Keratinocyte (primary cell): Measurements from ENCODE around the gene TTLL5. TPM values are rescaled to one million over a fixed set of nuclear protein-coding genes. Genes with fewer than 3 reads are reported as not detected.

Source experiments
- DNase-seq: peaks from one replicate; pipeline ENCODE4 v3.0.0-alpha.2; 2011; ENCODE audit warnings: low read depth, missing footprints, low spot score
- FAIRE-seq: peaks from 2 replicates; lab custom pipeline; 2011; peaks lifted over from hg19 to GRCh38; lab: Jason Lieb, UNC
- H2AFZ ChIP-seq: 2 replicates; pipeline ENCODE4 v1.6.0; 2012; ENCODE audit warnings: low read length, control low read depth, inconsistent platforms; ENCODE audit not compliant: control insufficient read depth
- H3K27ac ChIP-seq: 2 replicates; pipeline ENCODE4 v1.5.1; 2011; ENCODE audit warnings: low read length; ENCODE audit not compliant: control insufficient read depth, insufficient read depth
- H3K27me3 ChIP-seq: 3 replicates; pipeline ENCODE4 v1.6.0; 2011; ENCODE audit warnings: low read length; ENCODE audit not compliant: control insufficient read depth, insufficient read depth; ENCODE audit errors: extremely low read depth
- H3K36me3 ChIP-seq, 2 experiments: 2 replicates in 1 of 2; 3 replicates in 1 of 2; pipeline ENCODE4 v1.5.1; 2011; ENCODE audit warnings: low read length in 2 of 2, mild to moderate bottlenecking in 1 of 2; ENCODE audit not compliant: control insufficient read depth in 2 of 2, insufficient read depth in 2 of 2; ENCODE audit errors: extremely low read depth in 1 of 2
- H3K4me1 ChIP-seq: 3 replicates; pipeline ENCODE4 v1.5.1; 2011; ENCODE audit warnings: low read length; ENCODE audit not compliant: control insufficient read depth, insufficient read depth; ENCODE audit errors: extremely low read depth
- H3K4me2 ChIP-seq: 3 replicates; pipeline ENCODE4 v1.6.0; 2011; ENCODE audit warnings: low read depth, low read length; ENCODE audit not compliant: control insufficient read depth, insufficient read depth; ENCODE audit errors: extremely low read depth
- H3K4me3 ChIP-seq, 3 experiments: fragments of 200-600 bp in 1 of 3; sonication (generic) in 1 of 3; 2 replicates in 2 of 3; 3 replicates in 1 of 3; pipeline ENCODE4 v1.5.1; 2011 to 2016; ENCODE audit warnings: low read length in 3 of 3, mild to moderate bottlenecking in 3 of 3, control low read depth in 2 of 3, inconsistent platforms in 1 of 3, low read depth in 1 of 3, mixed read lengths in 1 of 3, mixed run types in 1 of 3, moderate library complexity in 1 of 3; ENCODE audit not compliant: control insufficient read depth in 2 of 3, insufficient read depth in 2 of 3; ENCODE audit errors: extremely low read depth in 1 of 3
- H3K79me2 ChIP-seq: 2 replicates; pipeline ENCODE4 v1.6.0; 2012; ENCODE audit warnings: low read length; ENCODE audit not compliant: control insufficient read depth, insufficient read depth
- H3K9ac ChIP-seq: 3 replicates; pipeline ENCODE4 v1.6.0; 2011; ENCODE audit warnings: low read length; ENCODE audit not compliant: control insufficient read depth, insufficient read depth; ENCODE audit errors: extremely low read depth
- H3K9me1 ChIP-seq: 3 replicates; pipeline ENCODE4 v1.6.0; 2011; ENCODE audit warnings: low read length; ENCODE audit not compliant: control insufficient read depth, insufficient read depth; ENCODE audit errors: extremely low read depth
- H3K9me3 ChIP-seq: 2 replicates; pipeline ENCODE4 v1.5.1; 2012; ENCODE audit warnings: low read depth, low read length; ENCODE audit not compliant: control insufficient read depth
- H4K20me1 ChIP-seq: 3 replicates; pipeline ENCODE4 v1.6.0; 2011; ENCODE audit warnings: low read length; ENCODE audit not compliant: control insufficient read depth, insufficient read depth; ENCODE audit errors: extremely low read depth
- EZH2 ChIP-seq: IDR thresholded peaks from one replicate; pipeline ENCODE4 v1.6.1; 2012; ENCODE audit warnings: inconsistent platforms, mild to moderate bottlenecking, low read length, moderate library complexity
- dilution Hi-C: fragments of 300-500 bp; cut with MboI; formaldehyde crosslinking; loops from one replicate; pipeline ENCODE4 v1.7.0; 2020; ENCODE audit warnings: low sequenced_read_pairs; ENCODE audit not compliant: extremely low pct_ligation_motif_present
- polyA plus RNA-seq, 5 experiments: library from polyadenylated mRNA; depleted of rRNA in 3 of 5; stranded (reverse) in 3 of 5; stranded (forward) in 1 of 5; unstranded in 1 of 5; fragments of >200 nt; gene quantifications; 1 replicate in 1 of 5; 2 replicates in 3 of 5; 3 replicates in 1 of 5; pipeline versions ENCODE4 v1.2.1 to v1.2.3, GENCODE V29; 2011 to 2012; ENCODE audit warnings: missing spikeins in 2 of 5, low read depth in 1 of 5, low replicate concordance in 1 of 5
- TF ChIP-seq, protein P1 (sequence below), 3 experiments: IDR thresholded peaks in 1 of 3; conservative IDR thresholded peaks in 1 of 3; optimal IDR thresholded peaks in 1 of 3; 2 replicates in 2 of 3; 3 replicates in 1 of 3; pipeline versions ENCODE3 to v1.5.1; 2011; ENCODE audit warnings: low read length in 3 of 3, mild to moderate bottlenecking in 3 of 3, moderate library complexity in 2 of 3, control low read depth in 1 of 3, inconsistent platforms in 1 of 3; ENCODE audit not compliant: insufficient read depth in 2 of 3; ENCODE audit errors: extremely low read depth in 1 of 3

Gene TTLL5
- polyA plus RNA-seq, 1 donor (not counting 4 experiments of a cell fraction or from before 2014, with no cell fraction given), result 20.7 TPM

DNA sequence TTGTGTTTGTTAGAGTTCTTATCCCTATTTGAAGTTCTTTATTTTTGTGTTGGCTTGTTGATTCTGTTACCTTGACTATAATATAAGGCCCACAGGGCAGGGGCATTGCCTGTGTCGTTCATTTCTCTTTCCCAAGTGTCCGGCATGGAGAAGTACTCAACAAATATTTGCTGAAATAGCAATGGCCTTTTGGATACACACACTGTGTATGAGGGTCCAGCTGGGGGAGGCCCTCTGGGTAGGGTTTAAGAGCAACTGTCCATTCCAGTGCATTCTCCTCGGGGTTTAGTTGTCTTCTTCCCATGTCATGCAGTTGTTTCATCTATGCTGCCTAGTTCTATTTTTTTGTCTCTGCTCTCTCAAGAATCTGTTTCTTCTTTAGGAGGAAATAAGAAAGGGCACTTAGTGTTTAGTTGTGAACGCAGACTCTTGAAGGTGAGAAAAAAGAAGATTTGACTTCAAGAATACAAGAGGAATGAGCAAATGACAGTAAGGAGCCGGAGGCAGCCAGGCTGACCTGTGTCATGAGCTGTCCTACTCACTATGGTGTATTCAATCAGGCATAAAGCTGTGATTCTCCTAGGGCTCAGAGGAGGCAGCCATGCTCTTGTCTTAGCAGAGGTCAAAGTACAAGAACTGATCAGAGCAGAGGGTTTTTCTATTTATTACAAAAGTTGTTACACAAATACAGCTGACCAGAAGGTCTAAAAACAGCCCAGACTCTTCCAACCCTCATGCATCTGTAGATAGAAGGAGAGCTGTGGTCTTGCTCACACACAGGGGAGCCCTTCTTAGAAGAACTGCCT is 10.6 kb upstream of the TTLL5 start:
- H3K4me2 ChIP-seq, result no peak overlapping the region
- dilution Hi-C loops, result no loop called here
- no peaks in the 10 kb centered on the region for H3K79me2 ChIP-seq
- H3K4me3 ChIP-seq, result no peak overlapping the region
- H3K4me1 ChIP-seq, result no peaks in the 10 kb centered on the region
- FAIRE-seq (no peak), DNase-seq (no peak)
- no peaks in the 10 kb centered on the region for H3K9me3 ChIP-seq
- H3K27me3 ChIP-seq, result no peaks in the 10 kb centered on the region
- H3K9me1 ChIP-seq, result no peaks in the 10 kb centered on the region
- H2AFZ ChIP-seq, result no peak overlapping the region
- peaks cover 36 to 43% of the 10 kb centered on the region in 2 experiments for H3K36me3 ChIP-seq
- H3K27ac ChIP-seq, result no peak overlapping the region
- TF ChIP-seq EZH2, result no peak
- TF ChIP-seq, protein P1, sequence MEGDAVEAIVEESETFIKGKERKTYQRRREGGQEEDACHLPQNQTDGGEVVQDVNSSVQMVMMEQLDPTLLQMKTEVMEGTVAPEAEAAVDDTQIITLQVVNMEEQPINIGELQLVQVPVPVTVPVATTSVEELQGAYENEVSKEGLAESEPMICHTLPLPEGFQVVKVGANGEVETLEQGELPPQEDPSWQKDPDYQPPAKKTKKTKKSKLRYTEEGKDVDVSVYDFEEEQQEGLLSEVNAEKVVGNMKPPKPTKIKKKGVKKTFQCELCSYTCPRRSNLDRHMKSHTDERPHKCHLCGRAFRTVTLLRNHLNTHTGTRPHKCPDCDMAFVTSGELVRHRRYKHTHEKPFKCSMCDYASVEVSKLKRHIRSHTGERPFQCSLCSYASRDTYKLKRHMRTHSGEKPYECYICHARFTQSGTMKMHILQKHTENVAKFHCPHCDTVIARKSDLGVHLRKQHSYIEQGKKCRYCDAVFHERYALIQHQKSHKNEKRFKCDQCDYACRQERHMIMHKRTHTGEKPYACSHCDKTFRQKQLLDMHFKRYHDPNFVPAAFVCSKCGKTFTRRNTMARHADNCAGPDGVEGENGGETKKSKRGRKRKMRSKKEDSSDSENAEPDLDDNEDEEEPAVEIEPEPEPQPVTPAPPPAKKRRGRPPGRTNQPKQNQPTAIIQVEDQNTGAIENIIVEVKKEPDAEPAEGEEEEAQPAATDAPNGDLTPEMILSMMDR (optimal IDR thresholded peaks at IDR 0.05 in 1 of 3, IDR thresholded peaks at IDR 0.05 in 1 of 3, conservative IDR thresholded peaks at IDR 0.05 in 1 of 3; ENCODE audit: extremely low read depth in 1 of 3, insufficient read depth in 2 of 3, low read length in 3 of 3), result no peak
- no peaks in the 10 kb centered on the region for H4K20me1 ChIP-seq
- H3K9ac ChIP-seq, result no peak overlapping the region

- H3K9ac ChIP-seq, result no peak overlapping the region
- no peak overlapping the region for H3K27ac ChIP-seq
- no peaks in the 10 kb centered on the region for H3K4me1 ChIP-seq
- DNase-seq, result no peak
- no peak for TF ChIP-seq EZH2
- TF ChIP-seq, protein P1 (optimal IDR thresholded peaks at IDR 0.05 in 1 of 3, IDR thresholded peaks at IDR 0.05 in 1 of 3, conservative IDR thresholded peaks at IDR 0.05 in 1 of 3; ENCODE audit: extremely low read depth in 1 of 3, insufficient read depth in 2 of 3, low read length in 3 of 3), result no peak
- H3K36me3 ChIP-seq, result peaks cover 38 to 43% of the 10 kb centered on the region in 2 experiments
- FAIRE-seq, result no peak
- dilution Hi-C loops, result no loop called here
- no peaks in the 10 kb centered on the region for H3K9me1 ChIP-seq
- no peaks in the 10 kb centered on the region for H4K20me1 ChIP-seq
- no peaks in the 10 kb centered on the region for H3K9me3 ChIP-seq
- peaks cover 10% of the 10 kb centered on the region for H3K79me2 ChIP-seq
- H2AFZ ChIP-seq, result no peak overlapping the region
- H3K4me2 ChIP-seq, result no peak overlapping the region
- no peaks in the 10 kb centered on the region for H3K27me3 ChIP-seq
- H3K4me3 ChIP-seq, result no peak overlapping the region
Measured at GRCh38 chr14:75653563-75653962, 7.5 kb upstream of the TTLL5 start.
